ENCODE measurements around the gene PITPNM2. TPM values are rescaled to one million over a fixed set of nuclear protein-coding genes. Genes with fewer than 3 reads are reported as not detected.

The PITPNM2 gene
- total RNA-seq, 1 experiment from 2014 or later = 15.2 TPM

DNA sequence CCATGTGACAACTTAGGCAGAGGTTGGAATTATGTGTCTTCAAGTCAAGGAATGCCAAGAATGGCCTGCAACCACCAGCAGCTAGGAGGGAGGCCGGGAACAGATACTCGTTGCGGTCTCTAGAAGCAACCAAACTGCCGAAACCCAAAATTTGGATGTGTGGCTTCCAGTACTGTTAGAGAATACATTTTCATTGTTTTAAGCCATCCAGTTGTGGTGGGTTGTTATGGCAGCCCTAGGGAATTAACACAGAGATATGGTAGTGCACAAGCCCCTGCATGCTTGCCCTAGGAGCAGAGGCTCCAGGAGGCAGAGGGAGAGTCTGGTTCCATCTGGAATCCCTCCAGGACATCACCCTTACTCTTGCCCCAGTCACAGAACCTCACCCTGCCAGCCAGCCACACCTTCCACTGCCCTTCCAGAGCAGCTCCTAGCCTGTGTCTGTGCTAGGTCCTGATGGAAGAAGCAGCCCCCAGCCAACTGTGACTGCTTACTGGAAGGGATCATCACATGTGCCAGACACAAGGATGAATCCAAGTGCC, 19.5 kb downstream of the PITPNM2 start:
- Histone ChIP-seq H3K27ac (ENCODE audit: low read depth, low read length) (no peak overlapping the region), H3K79me2 (ENCODE audit: insufficient read depth, low read length) (peaks cover 7% of the 10 kb centered on the region; the same call in 1 of the 2 replicates), H3K9me3 (ENCODE audit: control insufficient read depth in 1 of 2, insufficient read depth in 1 of 2, low read depth in 1 of 2, low read length in 2 of 2) (no peaks in the 10 kb centered on the region), H3K27me3 (ENCODE audit: insufficient read depth, low read length) (no peaks in the 10 kb centered on the region), H3K4me1 (ENCODE audit: control insufficient read depth in 1 of 2, insufficient read depth in 2 of 2, low read length in 2 of 2) (peaks cover 11 to 58% of the 10 kb centered on the region in 2 experiments), H4K20me1 (ENCODE audit: insufficient read depth) (no peaks in the 10 kb centered on the region), H3K36me3 (ENCODE audit: control insufficient read depth in 1 of 2, insufficient read depth in 2 of 2, low read length in 2 of 2) (no peaks in the 10 kb centered on the region), H3K4me2 (ENCODE audit: low read length) (peak overlapping the region; percentile 21), H3K9me2 (ENCODE audit: insufficient read depth) (no peaks in the 10 kb centered on the region), H3K9ac (ENCODE audit: low read length) (no peak overlapping the region), H3K4me3 (replicated peaks in 1 of 2; ENCODE audit: low read depth in 1 of 2, low read length in 2 of 2) (no peak overlapping the region), H2AFZ (ENCODE audit: low read depth, low read length, poor library complexity, severe bottlenecking) (no peak overlapping the region)
- RAD21 ChIA-PET (ENCODE audit: low non-redundant PET in 1 of 2, low total read pairs in 2 of 2, uncharacterized antibody in 2 of 2, unreplicated experiment in 2 of 2) = no interaction called here
- intact Hi-C loops (cut with micrococcal nuclease) = no loop called here
- ATAC-seq = peak; percentile 13; the same call in 1 of the 2 replicates
- POLR2A ChIA-PET = no interaction called here
- TF ChIP-seq POLR2A (IDR thresholded peaks at IDR 0.05; ENCODE audit: borderline replicate concordance, extremely low read depth, insufficient read depth, insufficient read length) = no peak
- no peak for TF ChIP-seq POLR2AphosphoS5 (IDR thresholded peaks at IDR 0.05; ENCODE audit: low read depth, low read length)
- no peak for TF ChIP-seq RAD21 (IDR thresholded peaks at IDR 0.05; ENCODE audit: low read depth)
- no peak for TF ChIP-seq SIN3A (IDR thresholded peaks at IDR 0.05; ENCODE audit: low read depth)
- no peak for TF ChIP-seq YY1 (IDR thresholded peaks at IDR 0.05; ENCODE audit: extremely low read depth, insufficient replicate concordance, low read depth, low read length)
- TF ChIP-seq CBX3 (IDR thresholded peaks at IDR 0.05; ENCODE audit: low read depth) = no peak
- TF ChIP-seq ELF1 (IDR thresholded peaks at IDR 0.05; ENCODE audit: borderline replicate concordance, low read depth) = no peak
- TF ChIP-seq CEBPB (IDR thresholded peaks at IDR 0.05; ENCODE audit: low read depth) = no peak
- no peak for DNase-seq (ENCODE audit: low read depth, low spot score)
- BruUV-seq (replicated peaks) = no TSS peak
- CTCF ChIA-PET = no interaction called here

DNA sequence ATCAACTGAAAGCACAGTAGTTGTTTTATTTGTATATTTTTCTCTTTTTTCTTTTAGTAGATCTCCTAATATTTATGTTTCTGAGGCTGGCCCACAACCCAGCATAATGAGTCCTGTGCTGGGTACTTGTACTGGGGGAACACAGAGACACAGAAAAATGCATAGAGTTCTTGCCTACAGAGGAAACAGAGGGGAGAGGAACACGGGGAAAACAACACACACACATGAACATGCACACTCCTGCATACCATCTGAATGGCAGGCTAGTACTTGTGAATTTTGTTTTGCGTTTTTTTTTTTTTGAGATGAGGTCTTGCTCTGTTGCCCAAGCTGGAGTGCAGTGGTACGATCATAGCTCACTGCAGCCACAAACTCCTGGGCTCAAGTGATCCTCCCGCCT, 21.3 kb downstream of the PITPNM2 start:
- Histone ChIP-seq H3K9ac (ENCODE audit: low read length) (no peak overlapping the region), H3K27me3 (ENCODE audit: insufficient read depth, low read length) (no peaks in the 10 kb centered on the region), H3K9me2 (ENCODE audit: insufficient read depth) (no peaks in the 10 kb centered on the region), H3K36me3 (ENCODE audit: control insufficient read depth in 1 of 2, insufficient read depth in 2 of 2, low read length in 2 of 2) (no peaks in the 10 kb centered on the region), H3K9me3 (ENCODE audit: control insufficient read depth in 1 of 2, insufficient read depth in 1 of 2, low read depth in 1 of 2, low read length in 2 of 2) (no peaks in the 10 kb centered on the region), H3K4me1 (ENCODE audit: control insufficient read depth in 1 of 2, insufficient read depth in 2 of 2, low read length in 2 of 2) (peaks cover 14 to 56% of the 10 kb centered on the region in 2 experiments), H3K4me2 (ENCODE audit: low read length) (no peak overlapping the region), H2AFZ (ENCODE audit: low read depth, low read length, poor library complexity, severe bottlenecking) (no peak overlapping the region), H3K79me2 (ENCODE audit: insufficient read depth, low read length) (peaks cover 13% of the 10 kb centered on the region; the same call in 1 of the 2 replicates), H3K27ac (ENCODE audit: low read depth, low read length) (no peak overlapping the region), H4K20me1 (ENCODE audit: insufficient read depth) (no peaks in the 10 kb centered on the region), H3K4me3 (replicated peaks in 1 of 2; ENCODE audit: low read depth in 1 of 2, low read length in 2 of 2) (no peak overlapping the region)
- CTCF ChIA-PET = no interaction called here
- intact Hi-C loops (cut with micrococcal nuclease) = no loop called here
- DNase-seq (ENCODE audit: low read depth, low spot score) (no peak), ATAC-seq (no peak)
- no TSS peak for BruUV-seq (replicated peaks)
- RAD21 ChIA-PET (ENCODE audit: low non-redundant PET in 1 of 2, low total read pairs in 2 of 2, uncharacterized antibody in 2 of 2, unreplicated experiment in 2 of 2) = no interaction called here
- TF ChIP-seq POLR2AphosphoS5 (IDR thresholded peaks at IDR 0.05; ENCODE audit: low read depth, low read length) = no peak
- no peak for TF ChIP-seq YY1 (IDR thresholded peaks at IDR 0.05; ENCODE audit: extremely low read depth, insufficient replicate concordance, low read depth, low read length)
- TF ChIP-seq, protein P1, sequence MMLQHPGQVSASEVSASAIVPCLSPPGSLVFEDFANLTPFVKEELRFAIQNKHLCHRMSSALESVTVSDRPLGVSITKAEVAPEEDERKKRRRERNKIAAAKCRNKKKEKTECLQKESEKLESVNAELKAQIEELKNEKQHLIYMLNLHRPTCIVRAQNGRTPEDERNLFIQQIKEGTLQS (IDR thresholded peaks at IDR 0.05) = no peak
- no peak for TF ChIP-seq ZNF274 (IDR thresholded peaks at IDR 0.05; ENCODE audit: low read depth, low read length)
- TF ChIP-seq EGR1 (IDR thresholded peaks at IDR 0.05; ENCODE audit: low read depth) = no peak
- no peak for TF ChIP-seq SIN3A (IDR thresholded peaks at IDR 0.05; ENCODE audit: low read depth)
- TF ChIP-seq CBX3 (IDR thresholded peaks at IDR 0.05; ENCODE audit: low read depth) = no peak
- no peak for TF ChIP-seq POLR2A (IDR thresholded peaks at IDR 0.05; ENCODE audit: borderline replicate concordance, extremely low read depth, insufficient read depth, insufficient read length)
- TF ChIP-seq SRF (IDR thresholded peaks at IDR 0.05; ENCODE audit: low read depth) = no peak
- TF ChIP-seq CEBPB (IDR thresholded peaks at IDR 0.05; ENCODE audit: low read depth) = no peak
- TF ChIP-seq, protein P2, sequence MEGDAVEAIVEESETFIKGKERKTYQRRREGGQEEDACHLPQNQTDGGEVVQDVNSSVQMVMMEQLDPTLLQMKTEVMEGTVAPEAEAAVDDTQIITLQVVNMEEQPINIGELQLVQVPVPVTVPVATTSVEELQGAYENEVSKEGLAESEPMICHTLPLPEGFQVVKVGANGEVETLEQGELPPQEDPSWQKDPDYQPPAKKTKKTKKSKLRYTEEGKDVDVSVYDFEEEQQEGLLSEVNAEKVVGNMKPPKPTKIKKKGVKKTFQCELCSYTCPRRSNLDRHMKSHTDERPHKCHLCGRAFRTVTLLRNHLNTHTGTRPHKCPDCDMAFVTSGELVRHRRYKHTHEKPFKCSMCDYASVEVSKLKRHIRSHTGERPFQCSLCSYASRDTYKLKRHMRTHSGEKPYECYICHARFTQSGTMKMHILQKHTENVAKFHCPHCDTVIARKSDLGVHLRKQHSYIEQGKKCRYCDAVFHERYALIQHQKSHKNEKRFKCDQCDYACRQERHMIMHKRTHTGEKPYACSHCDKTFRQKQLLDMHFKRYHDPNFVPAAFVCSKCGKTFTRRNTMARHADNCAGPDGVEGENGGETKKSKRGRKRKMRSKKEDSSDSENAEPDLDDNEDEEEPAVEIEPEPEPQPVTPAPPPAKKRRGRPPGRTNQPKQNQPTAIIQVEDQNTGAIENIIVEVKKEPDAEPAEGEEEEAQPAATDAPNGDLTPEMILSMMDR (IDR thresholded peaks at IDR 0.05 in 2 of 3, conservative IDR thresholded peaks at IDR 0.05 in 1 of 3; ENCODE audit: borderline replicate concordance in 1 of 3, insufficient read depth in 1 of 3, low read depth in 2 of 3, low read length in 2 of 3) = no peak
- no peak for TF ChIP-seq EZH2phosphoT487 (IDR thresholded peaks at IDR 0.05; ENCODE audit: borderline replicate concordance)
- no peak for TF ChIP-seq EZH2 (IDR thresholded peaks at IDR 0.05)
- TF ChIP-seq ELF1 (IDR thresholded peaks at IDR 0.05; ENCODE audit: borderline replicate concordance, low read depth) = no peak
- TF ChIP-seq SP1 (IDR thresholded peaks at IDR 0.05; ENCODE audit: low read depth) = no peak
- TF ChIP-seq ZFX (IDR thresholded peaks at IDR 0.05) = no peak
- no peak for TF ChIP-seq JUND (IDR thresholded peaks at IDR 0.05)
- POLR2A ChIA-PET = no interaction called here

Measured in HCT116 (cell line).